Left colon (tissue), 2 donors: ENCODE measurements around the gene ANO10. TPM values are rescaled to one million over a fixed set of nuclear protein-coding genes. Genes with fewer than 3 reads are reported as not detected.
"Not testable (repeated sequence)": the region's sequence is repeated elsewhere in the genome, so short reads cannot be mapped to it uniquely, and the experiment has no call there.

ENCODE experiments used
- ATAC-seq: fragments of 200-7000 bp; cut with Tn5 transposase; one replicate; pipeline ENCODE4 v1.9.1; 2020; ENCODE audit warnings: mild to moderate bottlenecking, moderate library complexity
- DNase-seq, 2 donors: peaks; one replicate each; pipeline ENCODE4 v3.0.0-alpha.2; 2020
- intact Hi-C, 2 donors: fragments of 100-400 bp; cut with DNase I in 1 of 2; cut with micrococcal nuclease in 1 of 2; formaldehyde crosslinking; loops; one replicate each; pipeline versions ENCODE4 v1.11.2 to v1.14.0; 2022; cut with DNase I, micrococcal nuclease
- total RNA-seq, 2 donors: library from RNA; stranded (reverse); fragmentation: NEBNext Ultra II Directional; extraction: Animal tissue kit (Norgen Biotek cat#: 25700); gene quantifications; one replicate each; pipeline ENCODE4 v1.2.1, GENCODE V29; 2021
- donor health status: DM: no; HTN: no; CAD: no.
- donor health status: DM: yes; HTN: yes; CAD: no.

Gene ANO10
- total RNA-seq, 2 donors from 2014 or later: 82.0 to 85.3 TPM

- ATAC-seq: no peak
- DNase-seq: no peak
- intact Hi-C loops: no loop called here
Measured at GRCh38 chr3:43531835-43532234, 90.0 kb downstream of the ANO10 start.

GRCh38 chr3:43528498-43529099, 93.2 kb downstream of the ANO10 start:
- ATAC-seq (no peak), DNase-seq (no peak)
- intact Hi-C loops: no loop called here

- intact Hi-C loops: no loop called here
- DNase-seq: no peak
- no peak for ATAC-seq
Measured at GRCh38 chr3:43526956-43527355, 94.9 kb downstream of the ANO10 start.

- DNase-seq: no peak
- no peak for ATAC-seq
- intact Hi-C loops: no loop called here
Measured at GRCh38 chr3:43525941-43526607, 95.7 kb downstream of the ANO10 start.

- intact Hi-C loops: no loop called here
Measured at GRCh38 chr3:43525386-43525785, 96.4 kb downstream of the ANO10 start.

GRCh38 chr3:43523454-43524053, 98.3 kb downstream of the ANO10 start:
- intact Hi-C loops: no loop called here
- no peak for DNase-seq
- no peak for ATAC-seq

More at GRCh38 chr3:43525386-43525785, 96.4 kb downstream of the ANO10 start:
- ATAC-seq (no peak), DNase-seq (no peak)

- ATAC-seq (peak; percentile 35), DNase-seq (no peak)
- intact Hi-C loops: no loop called here
Measured at GRCh38 chr3:43522727-43523362, 99.0 kb downstream of the ANO10 start.

- intact Hi-C loops: no loop called here
- DNase-seq: no peak
- no peak for ATAC-seq
Measured at GRCh38 chr3:43521941-43522340, 99.9 kb downstream of the ANO10 start.

- ATAC-seq, DNase-seq, intact Hi-C loops: not testable (repeated sequence)
Measured at GRCh38 chr3:43518515-43518914, 103.3 kb downstream of the ANO10 start.

GRCh38 chr3:43515970-43516635, 105.7 kb downstream of the ANO10 start:
- ATAC-seq (no peak), DNase-seq (no peak)
- intact Hi-C loops: no loop called here

GRCh38 chr3:43515208-43515917, 106.4 kb downstream of the ANO10 start:
- DNase-seq: no peak
- intact Hi-C loops: no loop called here
- ATAC-seq: no peak

- DNase-seq (no peak), ATAC-seq (no peak)
Measured at GRCh38 chr3:43512754-43513404, 108.9 kb downstream of the ANO10 start.

GRCh38 chr3:43506644-43507043, 115.2 kb downstream of the ANO10 start:
- no peak for ATAC-seq
- intact Hi-C loops: loop anchor here in 1 of 2 donors (10.0 kb wide), 2 partner anchors 342 to 542 kb away; no protein-coding TSS in a partner anchor
- DNase-seq: no peak

More at GRCh38 chr3:43512754-43513404, 108.9 kb downstream of the ANO10 start:
- intact Hi-C loops: no loop called here

GRCh38 chr3:43505351-43505750, 116.5 kb downstream of the ANO10 start:
- intact Hi-C loops: loop anchor here in 1 of 2 donors (10.0 kb wide), 2 partner anchors 341 to 541 kb away; no protein-coding TSS in a partner anchor
- ATAC-seq (no peak), DNase-seq (no peak)

GRCh38 chr3:43503067-43503728, 118.6 kb downstream of the ANO10 start:
- DNase-seq (no peak), ATAC-seq (peak; percentile 83)
- intact Hi-C loops: loop anchor here in 1 of 2 donors (10.0 kb wide), 2 partner anchors 338 to 538 kb away; no protein-coding TSS in a partner anchor

- no peak for ATAC-seq
- DNase-seq: no peak
- intact Hi-C loops: no loop called here
Measured at GRCh38 chr3:43499256-43499655, 122.6 kb downstream of the ANO10 start.

GRCh38 chr3:43497905-43498365, 123.9 kb downstream of the ANO10 start:
- no peak for DNase-seq
- intact Hi-C loops: no loop called here
- no peak for ATAC-seq
